ENCODE measurements around the gene TNRC18.

TNRC18 gene

DNA sequence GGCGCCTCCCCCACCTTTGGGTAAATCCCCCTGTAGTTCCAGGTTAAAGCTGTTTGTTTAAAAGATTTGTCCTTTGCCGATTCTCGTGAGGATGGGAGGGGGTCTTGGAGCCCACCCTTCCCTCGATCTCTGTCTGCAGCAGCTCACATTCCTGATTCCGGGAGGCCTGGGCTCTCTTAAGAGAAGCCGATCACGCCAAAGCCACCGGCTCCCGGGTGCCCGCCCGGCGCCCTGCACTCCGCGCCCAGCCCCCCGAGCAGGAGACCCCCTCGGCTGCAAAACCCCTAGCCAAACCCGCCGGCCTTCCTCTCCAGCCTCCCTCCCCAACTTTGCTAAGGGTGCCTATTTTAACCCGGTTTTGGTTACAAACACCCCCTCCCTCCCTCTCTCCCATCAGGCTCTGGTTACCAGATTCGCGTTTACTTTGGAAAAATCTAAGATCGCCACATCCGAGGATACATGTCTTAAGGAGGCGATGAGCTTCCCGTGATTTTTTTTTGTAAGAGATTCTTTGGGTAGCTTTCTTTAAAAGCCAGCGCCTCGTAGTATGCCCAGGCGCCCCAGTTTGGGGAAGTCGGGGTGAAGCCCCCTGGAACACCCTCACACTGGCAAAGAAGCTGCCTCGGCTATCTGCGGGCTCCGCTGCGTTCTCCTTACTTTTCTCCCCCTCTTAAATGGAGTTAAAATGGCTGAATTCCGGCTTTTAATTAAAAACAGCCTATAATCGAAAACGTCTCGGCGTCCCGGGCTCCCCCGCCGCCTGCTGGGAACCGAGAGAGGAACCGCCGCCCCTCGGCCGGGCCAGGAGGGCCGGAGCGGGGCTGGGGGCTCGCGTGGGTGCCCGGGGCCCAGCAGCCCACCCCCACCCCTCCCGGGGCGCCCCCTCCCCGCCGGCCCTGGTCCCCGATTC is 983 bp downstream of the TNRC18 start:
- TF ChIP-seq SPI1 (IDR thresholded peaks at IDR 0.05; ENCODE audit: low read depth, low read length) (no peak), POLR2A (IDR thresholded peaks at IDR 0.05; ENCODE audit: low read depth, low read length) (no peak), POLR2AphosphoS5 (IDR thresholded peaks at IDR 0.05; ENCODE audit: low read depth, low read length) (no peak), TAF1 (IDR thresholded peaks at IDR 0.05; ENCODE audit: low read depth, low read length) (no peak), POU2F2 (IDR thresholded peaks at IDR 0.05; ENCODE audit: low read depth, low read length) (no peak), PAX5 (IDR thresholded peaks at IDR 0.05; ENCODE audit: insufficient read depth, low read length, severe bottlenecking) (no peak)
- FAIRE-seq (no peak), DNase-seq (ENCODE audit: insufficient read length, low spot score) (no peak)

GRCh38 chr7:5421714-5422395 is 1.8 kb downstream of the TNRC18 start:
- FAIRE-seq (no peak), DNase-seq (ENCODE audit: insufficient read length, low spot score) (no peak)
- no peak for TF ChIP-seq POLR2AphosphoS5 (IDR thresholded peaks at IDR 0.05; ENCODE audit: low read depth, low read length)
- no peak for TF ChIP-seq POU2F2 (IDR thresholded peaks at IDR 0.05; ENCODE audit: low read depth, low read length)
- TF ChIP-seq POLR2A (IDR thresholded peaks at IDR 0.05; ENCODE audit: low read depth, low read length), result no peak
- no peak for TF ChIP-seq SPI1 (IDR thresholded peaks at IDR 0.05; ENCODE audit: low read depth, low read length)
- no peak for TF ChIP-seq TAF1 (IDR thresholded peaks at IDR 0.05; ENCODE audit: low read depth, low read length)
- no peak for TF ChIP-seq PAX5 (IDR thresholded peaks at IDR 0.05; ENCODE audit: insufficient read depth, low read length, severe bottlenecking)

DNA sequence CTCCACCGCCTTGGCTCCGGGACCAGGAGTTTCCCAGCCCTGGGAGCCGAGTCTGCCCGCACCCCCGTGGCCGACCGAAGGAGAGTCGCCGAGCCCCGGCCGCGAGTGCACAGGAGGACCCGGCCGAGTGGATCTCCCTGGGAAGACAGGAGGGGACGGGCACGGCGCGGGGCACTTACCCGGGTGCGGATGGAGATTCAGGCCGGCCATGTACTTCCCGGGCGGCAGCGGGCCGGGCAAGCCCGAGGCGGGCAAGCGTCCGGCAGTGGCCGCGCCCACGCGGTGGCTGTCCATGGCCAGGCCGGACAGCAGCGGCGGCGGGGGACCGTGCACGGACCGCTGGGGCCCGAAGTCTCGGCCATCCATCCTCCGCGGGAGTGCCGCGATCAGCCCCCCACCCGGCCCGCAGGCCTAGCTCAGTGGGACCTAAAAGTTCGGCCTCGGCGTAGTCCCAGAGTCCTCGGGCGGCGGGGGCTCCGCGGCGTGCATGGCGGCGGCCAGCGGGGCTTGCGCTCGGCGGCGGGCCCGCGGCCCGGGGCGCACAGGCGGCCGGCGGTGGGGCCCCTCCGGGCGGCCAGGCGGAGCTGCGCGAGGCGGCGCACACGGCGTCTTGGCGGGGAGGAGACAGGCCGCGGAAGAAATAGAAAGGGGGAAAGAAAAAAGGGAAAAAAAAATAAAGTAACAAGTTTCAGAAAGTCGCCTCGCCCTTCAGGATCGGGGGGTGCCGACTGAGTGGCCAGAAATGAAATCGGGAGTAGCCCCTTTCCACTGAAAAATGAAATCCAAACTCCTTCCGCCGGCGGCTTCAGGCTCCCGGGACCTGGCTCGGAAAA is 2.5 kb downstream of the TNRC18 start:
- no peak for DNase-seq (ENCODE audit: insufficient read length, low spot score)

DNA sequence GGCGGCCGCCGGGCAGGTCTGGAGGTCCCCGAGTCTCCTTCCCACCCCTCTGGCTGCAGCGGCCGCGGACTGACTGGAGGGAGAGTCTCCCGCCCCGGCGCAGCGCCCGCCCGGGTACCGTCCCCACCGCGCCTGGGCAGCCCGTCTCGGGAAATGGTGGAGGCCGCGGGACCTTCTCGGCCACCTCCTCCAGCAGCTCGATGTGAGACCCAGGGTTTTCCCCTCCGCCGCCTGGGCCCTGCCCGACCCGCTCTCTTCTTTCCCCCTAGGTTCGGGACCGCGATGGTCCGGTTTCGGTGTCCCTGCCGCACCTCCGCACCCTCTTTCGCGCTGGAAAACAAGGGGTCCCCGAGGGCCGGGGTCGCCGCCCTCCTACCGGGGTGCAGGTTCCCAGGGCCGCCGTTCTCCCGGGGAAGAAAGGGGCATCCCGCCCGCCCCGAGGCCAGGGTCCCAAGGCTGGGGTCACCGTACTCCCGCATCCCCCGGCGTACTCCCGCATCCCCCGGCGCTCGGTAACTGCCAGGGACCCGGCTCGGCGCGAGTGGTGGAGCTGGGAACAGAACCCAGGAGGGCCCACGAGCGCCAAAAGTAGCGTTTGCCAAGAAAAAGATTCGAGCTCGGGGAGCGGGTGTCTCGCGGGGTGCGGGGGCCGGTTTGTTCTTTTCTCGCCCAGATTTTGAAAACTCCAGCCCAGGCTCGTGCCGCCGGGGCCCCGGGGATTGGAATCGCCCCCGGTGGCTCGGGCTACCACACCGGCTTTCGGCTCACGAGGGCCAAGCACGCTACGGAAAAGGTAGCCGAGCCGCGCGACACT is 3.4 kb downstream of the TNRC18 start:
- no peak for TF ChIP-seq POU2F2 (IDR thresholded peaks at IDR 0.05; ENCODE audit: low read depth, low read length)
- TF ChIP-seq TAF1 (IDR thresholded peaks at IDR 0.05; ENCODE audit: low read depth, low read length), result no peak
- TF ChIP-seq PAX5 (IDR thresholded peaks at IDR 0.05; ENCODE audit: insufficient read depth, low read length, severe bottlenecking), result no peak
- TF ChIP-seq POLR2A (IDR thresholded peaks at IDR 0.05; ENCODE audit: low read depth, low read length), result no peak
- TF ChIP-seq SPI1 (IDR thresholded peaks at IDR 0.05; ENCODE audit: low read depth, low read length), result no peak
- no peak for TF ChIP-seq POLR2AphosphoS5 (IDR thresholded peaks at IDR 0.05; ENCODE audit: low read depth, low read length)
- DNase-seq (ENCODE audit: insufficient read length, low spot score) (no peak), FAIRE-seq (no peak)

More for the DNA sequence above, 2.5 kb downstream of the TNRC18 start:
- TF ChIP-seq POU2F2 (IDR thresholded peaks at IDR 0.05; ENCODE audit: low read depth, low read length), result no peak
- no peak for TF ChIP-seq SPI1 (IDR thresholded peaks at IDR 0.05; ENCODE audit: low read depth, low read length)
- no peak for TF ChIP-seq POLR2A (IDR thresholded peaks at IDR 0.05; ENCODE audit: low read depth, low read length)
- no peak for TF ChIP-seq PAX5 (IDR thresholded peaks at IDR 0.05; ENCODE audit: insufficient read depth, low read length, severe bottlenecking)
- no peak for TF ChIP-seq POLR2AphosphoS5 (IDR thresholded peaks at IDR 0.05; ENCODE audit: low read depth, low read length)
- TF ChIP-seq TAF1 (IDR thresholded peaks at IDR 0.05; ENCODE audit: low read depth, low read length), result no peak
- no peak for FAIRE-seq

- FAIRE-seq (no peak), DNase-seq (ENCODE audit: insufficient read length, low spot score) (no peak)
- TF ChIP-seq SPI1 (IDR thresholded peaks at IDR 0.05; ENCODE audit: low read depth, low read length), result no peak
- TF ChIP-seq PAX5 (IDR thresholded peaks at IDR 0.05; ENCODE audit: insufficient read depth, low read length, severe bottlenecking), result no peak
- TF ChIP-seq TAF1 (IDR thresholded peaks at IDR 0.05; ENCODE audit: low read depth, low read length), result no peak
- no peak for TF ChIP-seq POU2F2 (IDR thresholded peaks at IDR 0.05; ENCODE audit: low read depth, low read length)
- no peak for TF ChIP-seq POLR2A (IDR thresholded peaks at IDR 0.05; ENCODE audit: low read depth, low read length)
- TF ChIP-seq POLR2AphosphoS5 (IDR thresholded peaks at IDR 0.05; ENCODE audit: low read depth, low read length), result no peak
Observed at GRCh38 chr7:5419539-5420066, 4.0 kb downstream of the TNRC18 start.

DNA sequence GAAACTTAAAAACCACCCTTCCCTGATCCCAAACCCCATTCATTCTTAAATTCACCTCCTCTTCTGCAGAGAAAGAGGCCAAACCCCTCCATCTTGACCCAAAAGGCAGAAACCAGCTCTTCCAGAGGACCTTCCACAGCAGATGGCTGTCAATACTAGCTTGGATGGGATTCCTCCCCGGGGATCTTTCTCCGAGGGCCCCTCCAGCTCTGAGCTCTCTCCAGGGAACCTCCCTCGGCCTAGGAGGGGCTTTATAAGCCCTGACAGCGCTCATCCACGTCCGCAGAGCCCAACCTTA is 5.4 kb downstream of the TNRC18 start:
- no peak for DNase-seq (ENCODE audit: insufficient read length, low spot score)
- TF ChIP-seq POLR2AphosphoS5 (IDR thresholded peaks at IDR 0.05; ENCODE audit: low read depth, low read length), result no peak
- TF ChIP-seq SPI1 (IDR thresholded peaks at IDR 0.05; ENCODE audit: low read depth, low read length), result no peak
- TF ChIP-seq PAX5 (IDR thresholded peaks at IDR 0.05; ENCODE audit: insufficient read depth, low read length, severe bottlenecking), result no peak
- no peak for TF ChIP-seq POLR2A (IDR thresholded peaks at IDR 0.05; ENCODE audit: low read depth, low read length)
- TF ChIP-seq POU2F2 (IDR thresholded peaks at IDR 0.05; ENCODE audit: low read depth, low read length), result no peak
- TF ChIP-seq TAF1 (IDR thresholded peaks at IDR 0.05; ENCODE audit: low read depth, low read length), result no peak
- FAIRE-seq, result no peak

- DNase-seq (ENCODE audit: insufficient read length, low spot score), result no peak
Observed at GRCh38 chr7:5417106-5418071, 6.2 kb downstream of the TNRC18 start.

More at GRCh38 chr7:5417106-5418071, 6.2 kb downstream of the TNRC18 start:
- no peak for TF ChIP-seq POLR2AphosphoS5 (IDR thresholded peaks at IDR 0.05; ENCODE audit: low read depth, low read length)
- TF ChIP-seq POU2F2 (IDR thresholded peaks at IDR 0.05; ENCODE audit: low read depth, low read length), result no peak
- no peak for FAIRE-seq
